GM18867 (cell line): ENCODE results near the gene DMRTC2.

Experiments
- ATAC-seq: cut with Tn5 transposase; IDR thresholded peaks from one replicate; pipeline ENCODE4 v1.9.1; 2021; ENCODE audit warnings: mild to moderate bottlenecking, moderate library complexity; ENCODE audit not compliant: unreplicated experiment

Gene DMRTC2

DNA sequence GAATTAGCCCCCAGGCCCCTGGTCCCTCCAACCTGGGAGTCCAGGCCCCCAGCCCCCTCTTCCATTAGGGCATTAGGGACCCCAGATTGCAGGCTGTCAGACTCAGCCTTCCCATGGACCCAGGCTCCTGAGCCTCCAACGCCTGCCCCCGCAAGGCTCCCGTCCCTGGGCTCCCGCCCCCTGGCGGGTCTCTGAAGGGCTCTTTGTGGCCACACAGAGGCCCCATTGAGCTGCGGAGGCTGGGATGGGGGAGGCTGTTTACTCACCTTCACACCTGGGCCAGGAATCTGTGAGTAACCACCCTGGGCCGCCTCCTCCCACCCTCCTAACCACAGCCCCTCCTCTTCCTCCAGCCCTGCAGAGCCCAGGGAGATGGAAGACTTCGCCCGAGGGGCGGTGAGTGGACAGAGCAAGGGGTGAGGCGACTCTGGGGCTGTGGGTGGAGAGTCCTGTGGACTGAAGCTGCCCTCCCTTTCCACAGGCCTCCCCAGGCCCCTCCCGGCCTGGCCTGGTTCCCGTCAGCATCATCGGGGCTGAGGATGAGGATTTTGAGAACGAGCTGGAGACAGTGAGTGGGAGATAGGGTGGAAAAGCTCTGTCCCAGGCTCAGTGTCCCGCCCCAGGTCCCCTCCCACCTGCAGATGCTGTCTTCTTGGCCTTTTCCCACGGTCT lies 43.0 kb downstream of the DMRTC2 start:
- ATAC-seq = no peak

DNA sequence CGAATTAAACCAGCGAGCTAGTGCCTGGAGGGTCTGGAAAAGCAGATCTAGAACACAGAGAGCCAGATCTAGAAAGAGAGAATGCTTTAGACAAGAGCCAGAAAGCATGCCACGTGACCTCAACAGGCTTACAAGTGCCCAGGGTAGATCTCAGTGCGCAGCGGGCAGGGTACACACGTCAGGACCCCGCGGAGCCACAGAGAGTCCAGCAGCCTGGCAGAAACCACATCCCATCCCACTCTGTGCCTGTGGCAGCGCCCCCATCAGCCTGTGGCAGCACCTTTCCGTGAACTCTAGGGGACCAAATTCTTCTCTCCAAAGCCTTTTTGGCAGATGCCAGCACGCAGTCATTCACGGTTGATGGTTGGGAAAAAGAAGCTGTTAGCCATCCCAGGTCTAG lies 44.1 kb downstream of the DMRTC2 start:
- ATAC-seq = no peak

DNA sequence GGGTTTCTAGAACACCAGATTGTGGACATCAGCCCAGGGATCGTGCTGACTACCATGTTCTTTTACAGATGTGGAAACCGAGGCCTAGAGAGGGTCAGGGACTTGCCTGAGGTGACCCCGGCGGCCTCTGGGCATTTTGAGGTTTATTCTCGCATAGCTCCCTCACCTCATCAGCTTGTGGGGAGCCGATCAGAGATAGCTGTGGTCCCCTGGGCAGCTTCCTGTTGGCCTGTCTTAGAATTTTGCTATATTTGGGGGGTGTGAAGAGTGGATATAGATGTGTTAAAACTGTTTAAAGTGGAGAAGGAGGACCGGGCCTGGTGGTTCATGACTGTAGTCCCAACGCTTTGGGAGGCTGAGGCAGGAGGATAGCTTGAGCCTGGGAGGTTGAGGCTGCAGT lies 45.1 kb downstream of the DMRTC2 start:
- ATAC-seq = no peak

DNA sequence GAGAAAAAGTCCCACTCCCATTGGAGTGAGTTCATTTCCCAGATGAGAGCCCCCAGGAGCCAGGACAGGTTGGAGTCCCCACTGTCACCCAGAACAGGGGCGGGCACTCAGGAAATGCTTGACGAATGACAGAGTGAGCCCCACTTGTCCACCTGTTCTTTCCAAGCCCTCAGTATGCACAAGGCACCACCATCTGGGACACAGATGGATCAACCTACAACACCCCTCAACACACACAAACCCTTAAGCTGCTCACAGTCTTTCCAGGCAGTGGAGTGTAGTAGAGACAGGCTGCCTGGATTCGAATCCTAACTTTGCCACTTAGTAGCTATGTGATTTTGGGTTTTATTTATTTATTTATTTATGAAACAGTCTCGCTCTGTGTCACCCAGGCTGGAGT lies 46.1 kb downstream of the DMRTC2 start:
- no peak for ATAC-seq

DNA sequence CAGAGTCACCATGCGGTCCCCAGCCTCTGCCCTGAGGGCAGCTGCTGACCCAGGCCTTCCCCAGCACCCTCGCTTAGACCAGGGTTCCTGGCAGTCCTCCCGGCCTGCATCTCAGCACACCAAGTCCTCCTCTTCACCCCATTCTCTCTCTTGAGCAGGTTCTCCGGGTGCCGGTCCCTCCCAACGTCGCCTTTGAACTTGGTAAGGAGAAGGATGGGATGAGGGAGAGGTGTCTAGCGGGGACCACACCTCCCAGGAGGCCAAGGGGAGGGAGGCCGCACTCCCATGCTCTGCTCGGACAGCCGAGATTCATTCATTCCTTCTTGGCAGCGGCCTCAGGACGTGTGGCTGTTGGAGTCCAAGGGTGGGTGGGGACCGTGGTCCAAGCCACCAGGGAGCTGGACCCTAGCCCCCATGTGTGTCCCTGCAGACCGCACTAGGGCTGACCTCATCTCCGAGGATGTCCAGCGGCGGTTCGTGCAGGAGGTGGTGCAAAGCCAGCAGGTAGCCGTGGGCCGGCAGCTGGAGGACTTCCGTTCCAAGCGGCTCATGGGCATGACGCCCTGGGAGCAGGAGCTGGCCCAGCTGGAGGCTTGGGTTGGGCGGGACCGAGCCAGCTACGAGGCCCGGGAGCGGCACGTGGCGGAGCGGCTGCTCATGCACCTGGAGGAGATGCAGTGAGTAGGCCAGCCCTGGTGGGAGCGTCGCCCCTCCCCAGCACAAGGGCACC lies 47.5 kb downstream of the DMRTC2 start:
- no peak for ATAC-seq

DNA sequence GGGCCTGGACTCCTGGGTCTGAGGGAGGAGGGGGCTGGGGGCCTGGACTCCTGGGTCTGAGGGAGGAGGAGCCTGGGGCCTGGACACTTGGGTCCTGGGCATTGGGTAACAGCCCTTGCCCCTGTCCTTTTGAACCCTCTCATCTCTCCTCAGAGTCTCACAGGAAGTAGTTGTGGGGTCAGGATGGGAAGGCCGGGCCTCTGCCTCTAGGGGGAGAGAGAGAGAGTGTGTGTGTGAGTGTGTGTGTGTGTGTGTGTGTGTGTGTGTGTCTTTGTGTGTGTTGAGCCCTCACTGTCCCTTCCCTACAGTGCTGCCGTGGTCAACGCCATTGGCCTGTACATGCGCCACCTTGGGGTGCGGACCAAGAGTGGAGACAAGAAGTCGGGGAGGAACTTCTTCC lies 49.1 kb downstream of the DMRTC2 start:
- no peak for ATAC-seq

DNA sequence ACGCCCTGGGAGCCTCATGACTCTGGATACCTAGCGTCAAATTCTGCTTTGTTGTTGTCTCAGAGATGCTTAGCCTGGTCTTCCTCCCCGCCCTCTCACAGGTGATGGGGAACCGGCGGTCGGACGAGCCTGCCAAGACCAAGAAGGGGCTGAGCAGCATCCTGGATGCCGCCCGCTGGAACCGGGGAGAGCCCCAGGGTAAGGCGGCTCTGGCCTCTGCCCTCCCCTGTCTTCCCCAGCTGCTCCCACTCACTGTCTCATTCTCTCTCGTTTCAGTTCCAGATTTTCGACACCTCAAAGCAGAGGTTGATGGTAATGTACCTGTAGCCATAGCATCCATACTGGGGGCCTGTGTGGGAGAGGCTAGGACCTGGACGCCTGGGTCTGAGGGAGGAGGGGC lies 49.5 kb downstream of the DMRTC2 start:
- ATAC-seq = no peak

DNA sequence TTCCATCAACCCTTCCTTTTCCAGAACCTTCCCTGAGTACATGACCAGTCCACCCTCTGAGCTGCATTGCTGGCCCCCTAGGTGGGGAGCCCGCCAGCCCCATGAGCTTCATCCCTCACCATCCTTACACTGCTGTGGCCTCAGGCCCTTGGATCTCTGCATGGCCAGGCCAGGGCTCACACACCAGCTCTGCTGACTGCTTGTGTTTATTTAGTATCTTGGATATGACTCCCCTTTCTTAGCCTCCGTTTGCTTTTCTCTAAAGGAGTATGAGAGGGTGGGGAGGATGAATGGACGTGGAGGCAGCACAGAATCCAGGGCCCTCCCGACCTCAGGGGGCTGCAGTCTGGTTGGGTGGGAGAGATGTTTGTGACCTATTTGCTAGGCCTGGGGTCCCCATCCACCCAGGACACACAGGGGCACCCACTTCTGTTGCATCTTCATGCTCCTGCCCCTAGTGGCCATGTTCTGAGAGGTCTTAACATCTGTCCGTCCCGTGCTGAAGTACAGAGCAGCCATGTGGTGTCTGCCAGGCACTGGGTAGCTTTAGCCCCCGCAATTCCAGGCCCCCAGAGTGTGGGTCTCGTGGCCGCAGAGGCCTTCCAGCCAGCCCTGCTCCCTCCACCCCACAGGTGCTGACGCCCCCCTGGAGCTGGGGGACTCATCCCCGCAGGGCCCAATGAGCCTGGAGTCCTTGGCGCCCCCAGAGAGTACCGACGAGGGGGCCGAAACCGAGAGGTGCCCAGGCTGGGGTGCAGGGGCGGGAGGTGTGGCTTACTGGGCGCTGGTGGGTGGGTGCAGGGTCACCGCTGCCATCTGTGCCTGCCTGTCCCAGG lies 51.1 kb downstream of the DMRTC2 start:
- ATAC-seq = no peak

DNA sequence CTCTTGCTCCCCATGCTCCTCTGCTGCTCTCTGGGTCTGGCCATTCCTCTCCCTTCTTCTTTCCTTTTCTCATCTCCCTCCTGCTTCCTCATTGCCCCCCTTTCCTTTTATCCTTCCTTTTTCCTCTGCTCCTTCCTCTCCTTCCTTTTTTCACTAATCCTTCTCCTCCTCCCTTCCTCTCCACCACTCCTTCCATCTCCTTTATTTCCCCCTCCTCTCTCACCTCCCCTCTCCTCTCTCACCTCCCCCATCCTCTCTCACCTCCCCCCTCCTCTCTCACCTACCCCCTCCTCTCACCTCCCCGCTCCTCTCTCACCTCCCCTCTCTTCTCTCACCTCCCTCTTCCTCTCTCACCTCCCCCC lies 51.7 kb downstream of the DMRTC2 start:
- no peak for ATAC-seq

DNA sequence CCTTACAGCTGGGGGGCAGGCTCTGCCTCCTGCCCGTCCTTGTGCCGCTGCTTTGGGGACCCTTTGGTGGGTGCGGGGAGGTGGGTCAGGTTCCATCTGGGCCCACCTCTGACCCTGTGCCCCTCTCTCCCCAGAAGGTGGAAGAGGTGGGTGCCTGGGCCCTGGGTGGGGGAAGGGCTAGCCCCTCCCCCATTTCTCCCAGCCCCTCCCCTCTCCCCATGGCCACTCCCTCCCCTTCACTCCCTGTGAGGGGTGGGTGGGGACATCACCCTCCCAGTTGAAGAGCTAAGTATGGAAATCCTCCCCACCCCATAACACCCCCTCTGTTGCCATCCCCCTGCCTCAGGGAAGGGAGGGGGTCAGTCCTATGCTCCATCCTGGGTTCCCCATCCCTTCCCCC lies 52.3 kb downstream of the DMRTC2 start:
- no peak for ATAC-seq

DNA sequence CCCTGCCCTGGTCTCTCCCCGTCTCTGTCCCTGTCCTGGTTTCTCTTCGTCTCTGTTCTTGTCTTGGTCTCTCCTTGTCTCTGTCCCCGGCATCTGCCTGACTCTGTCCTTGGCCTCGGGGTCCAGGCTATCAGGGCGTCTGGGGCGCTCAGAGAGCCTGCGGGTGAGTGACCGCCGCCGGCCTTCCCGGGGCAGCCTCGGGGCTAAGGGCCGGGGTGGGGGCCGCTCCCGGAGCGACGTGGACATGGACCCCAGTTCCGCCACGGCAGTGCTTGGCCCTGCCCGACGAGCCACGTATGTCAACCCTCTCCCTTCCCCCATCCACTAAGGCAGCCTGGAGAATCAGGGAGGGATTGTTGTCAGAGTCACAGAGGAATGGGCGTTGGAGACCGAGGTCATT lies 53.0 kb downstream of the DMRTC2 start:
- ATAC-seq = no peak

DNA sequence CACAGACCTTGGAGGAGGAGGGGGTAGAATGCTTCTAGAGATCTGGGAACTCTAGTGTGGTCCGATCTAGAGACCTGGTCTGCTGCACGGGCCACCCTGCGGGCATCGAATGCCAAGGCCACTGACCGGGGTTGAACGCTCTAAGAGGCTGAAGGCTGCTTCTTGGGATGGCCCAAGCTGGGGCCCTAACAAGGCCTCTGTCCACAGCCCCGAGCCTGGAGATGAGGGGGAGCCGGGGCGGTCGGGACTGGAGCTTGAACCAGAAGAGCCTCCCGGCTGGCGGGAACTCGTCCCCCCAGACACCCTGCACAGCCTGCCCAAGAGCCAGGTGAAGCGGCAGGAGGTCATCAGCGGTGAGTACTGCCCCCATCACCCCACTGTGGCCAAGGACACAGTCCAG lies 53.4 kb downstream of the DMRTC2 start:
- ATAC-seq = no peak
